Measurements from ENCODE around the gene TMCC1.

TMCC1 gene

GRCh38 chr3:129893581-129894070 is at the start of gene TMCC1:
TMCC1 (minus strand) TSS chr3:129893711.
- no peaks in the 10 kb centered on the region for H3K9me3 Mint-ChIP-seq
- H3K4me3 Mint-ChIP-seq: peak within 1 kb of the TSS; percentile 94
- H3K4me1 Mint-ChIP-seq: peaks cover 47% of the 10 kb centered on the region
- no peaks in the 10 kb centered on the region for H3K36me3 Mint-ChIP-seq
- H3K27ac Mint-ChIP-seq: peak within 1 kb of the TSS; percentile 95
- H3K27me3 Mint-ChIP-seq: no peaks in the 10 kb centered on the region

DNA sequence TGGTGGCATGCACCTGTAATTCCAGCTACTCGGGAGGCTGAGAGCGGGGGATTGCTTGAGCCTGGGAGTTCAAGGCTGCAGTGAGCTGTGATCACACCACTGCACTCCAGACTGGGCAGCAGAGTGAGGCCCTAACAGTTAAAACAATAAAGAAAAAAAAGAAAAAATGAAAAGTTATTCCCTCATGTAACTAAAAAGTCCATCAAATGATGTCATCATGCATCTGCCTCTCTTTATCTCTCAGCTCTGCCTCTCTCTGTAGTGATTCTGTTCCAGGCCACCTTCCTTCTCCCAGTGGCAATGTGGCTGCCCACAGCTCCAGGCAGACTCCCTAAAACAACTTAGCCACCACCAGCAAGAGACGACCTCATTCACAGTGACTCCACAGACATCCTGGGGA is 49.5 kb upstream of the TMCC1 start:
- Mint-ChIP-seq H3K27ac (no peak overlapping the region), H3K4me3 (no peak overlapping the region), H3K36me3 (no peaks in the 10 kb centered on the region), H3K9me3 (no peaks in the 10 kb centered on the region), H3K27me3 (peaks cover 1% of the 10 kb centered on the region), H3K4me1 (no peaks in the 10 kb centered on the region)

DNA sequence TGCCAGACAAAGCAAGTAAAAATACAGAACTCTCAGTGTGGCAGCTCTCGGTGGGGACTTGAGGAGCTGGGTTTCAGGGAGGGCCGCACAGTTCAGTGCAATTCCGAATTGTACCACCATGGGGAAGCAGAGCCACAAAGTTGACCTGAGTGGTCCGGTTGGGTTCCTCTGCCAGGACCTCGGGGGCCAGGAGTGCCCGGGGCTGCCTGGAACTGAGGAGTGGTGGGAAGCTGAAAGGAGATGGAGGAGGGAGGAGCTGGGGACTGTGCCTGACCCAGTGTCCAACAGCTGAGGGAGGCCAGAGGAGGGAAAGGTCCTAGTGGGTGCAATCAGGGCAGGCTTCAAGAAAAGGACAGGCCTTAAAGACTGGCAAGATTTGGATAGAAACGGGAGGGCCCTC is 48.8 kb upstream of the TMCC1 start:
- H3K27ac Mint-ChIP-seq: peak overlapping the region; percentile 38
- H3K4me3 Mint-ChIP-seq: no peak overlapping the region
- no peaks in the 10 kb centered on the region for H3K4me1 Mint-ChIP-seq
- H3K9me3 Mint-ChIP-seq: no peaks in the 10 kb centered on the region
- H3K36me3 Mint-ChIP-seq: no peaks in the 10 kb centered on the region
- peaks cover 1% of the 10 kb centered on the region for H3K27me3 Mint-ChIP-seq

- H3K36me3 Mint-ChIP-seq: no peaks in the 10 kb centered on the region
- H3K4me3 Mint-ChIP-seq: no peak overlapping the region
- H3K9me3 Mint-ChIP-seq: no peaks in the 10 kb centered on the region
- no peak overlapping the region for H3K27ac Mint-ChIP-seq
- peaks cover 1% of the 10 kb centered on the region for H3K27me3 Mint-ChIP-seq
- H3K4me1 Mint-ChIP-seq: peaks cover 3% of the 10 kb centered on the region
Observed at GRCh38 chr3:129940086-129940485, 46.6 kb upstream of the TMCC1 start.

DNA sequence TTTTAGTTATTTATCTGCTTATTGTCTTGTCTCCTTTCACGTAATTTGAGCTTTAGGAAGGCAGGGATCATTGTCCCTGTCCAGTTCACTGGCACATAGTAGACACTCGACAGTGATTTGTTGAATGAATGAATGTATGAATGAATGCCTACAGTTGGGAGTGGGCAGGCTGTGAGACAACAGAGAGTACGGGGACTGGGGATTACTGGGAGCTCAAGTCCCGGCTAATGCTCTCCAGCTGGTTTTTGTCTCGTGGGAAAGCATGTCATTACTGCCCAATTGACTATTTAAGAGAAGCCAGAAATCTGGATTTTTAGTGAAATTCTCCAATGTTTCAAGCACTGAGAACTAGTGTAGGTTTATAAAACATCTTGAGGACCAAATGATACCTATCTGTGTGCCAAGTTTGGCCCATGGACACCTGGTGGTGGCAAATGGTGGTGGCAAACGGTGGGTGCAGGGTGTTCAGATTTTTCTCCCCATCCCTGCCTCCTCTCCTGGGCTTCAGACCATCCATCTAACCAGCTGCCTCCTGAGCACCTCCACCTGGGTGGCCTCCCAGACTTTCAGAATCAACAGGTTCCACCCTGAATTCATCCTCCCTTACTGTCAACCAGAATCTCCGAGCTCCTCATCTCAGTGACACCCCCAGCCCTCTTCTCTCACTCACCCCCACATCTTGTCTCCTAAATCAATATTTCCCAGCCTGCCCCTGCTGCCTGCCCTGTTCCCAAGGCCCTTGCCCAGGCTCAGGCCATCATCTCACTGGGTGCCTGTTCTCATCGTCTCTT is 44.8 kb upstream of the TMCC1 start:
- Mint-ChIP-seq H3K9me3 (no peaks in the 10 kb centered on the region), H3K36me3 (no peaks in the 10 kb centered on the region), H3K4me1 (peaks cover 3% of the 10 kb centered on the region), H3K27ac (no peak overlapping the region), H3K4me3 (no peak overlapping the region), H3K27me3 (no peaks in the 10 kb centered on the region)

- no peaks in the 10 kb centered on the region for H3K27me3 Mint-ChIP-seq
- no peak overlapping the region for H3K27ac Mint-ChIP-seq
- H3K4me1 Mint-ChIP-seq: peaks cover 3% of the 10 kb centered on the region
- no peak overlapping the region for H3K4me3 Mint-ChIP-seq
- no peaks in the 10 kb centered on the region for H3K9me3 Mint-ChIP-seq
- H3K36me3 Mint-ChIP-seq: no peaks in the 10 kb centered on the region
Observed at GRCh38 chr3:129937717-129938116, 44.2 kb upstream of the TMCC1 start.

DNA sequence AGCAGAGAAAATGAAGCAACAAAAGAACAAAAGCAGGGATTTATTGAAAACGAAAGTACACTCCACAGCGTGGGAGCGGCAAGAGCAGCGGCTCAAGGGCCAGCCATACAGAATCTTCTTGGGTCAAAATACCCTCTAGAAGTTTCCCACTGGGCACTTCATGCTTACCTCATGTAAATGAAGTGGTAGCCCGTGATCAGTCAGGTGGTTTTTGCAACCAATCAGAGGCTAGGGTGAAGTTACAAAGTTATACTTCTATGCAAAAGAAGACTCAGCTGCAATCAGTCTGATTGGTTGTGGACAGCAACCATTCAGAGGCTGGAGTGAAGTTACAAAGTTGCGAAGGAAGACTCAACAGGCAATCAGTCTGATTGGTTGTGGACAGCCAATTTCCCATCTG is 43.2 kb upstream of the TMCC1 start:
- Mint-ChIP-seq H3K9me3 (no peaks in the 10 kb centered on the region), H3K27me3 (no peaks in the 10 kb centered on the region), H3K36me3 (no peaks in the 10 kb centered on the region), H3K27ac (no peak overlapping the region), H3K4me1 (peaks cover 3% of the 10 kb centered on the region), H3K4me3 (peak overlapping the region; percentile 72)

- H3K4me1 Mint-ChIP-seq: peaks cover 3% of the 10 kb centered on the region
Observed at GRCh38 chr3:129934234-129935123, 41.0 kb upstream of the TMCC1 start.

DNA sequence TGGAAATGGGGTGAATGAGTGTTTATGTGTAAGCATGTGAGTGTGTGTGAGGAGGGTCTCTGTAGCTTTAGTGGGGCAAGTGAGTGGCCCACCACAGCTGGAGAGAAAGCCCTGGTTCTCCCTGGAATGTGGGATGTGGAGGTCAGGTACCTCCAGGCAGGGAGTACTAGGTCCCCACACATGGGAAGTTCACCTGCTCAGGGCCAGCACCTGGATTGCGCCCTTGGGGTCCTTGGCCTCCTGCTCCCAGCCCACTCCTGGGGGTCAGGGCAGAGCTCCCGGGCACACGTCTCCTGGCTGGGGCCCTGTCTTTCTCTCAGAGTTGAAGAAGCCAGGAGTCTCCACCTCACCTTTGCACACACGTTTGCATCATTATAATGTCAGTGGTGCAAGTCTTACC is 40.0 kb upstream of the TMCC1 start:
- Mint-ChIP-seq H3K27ac (no peak overlapping the region), H3K9me3 (peaks cover 4% of the 10 kb centered on the region), H3K27me3 (peaks cover 3% of the 10 kb centered on the region), H3K36me3 (peaks cover 2% of the 10 kb centered on the region), H3K4me3 (no peak overlapping the region), H3K4me1 (peaks cover 3% of the 10 kb centered on the region)

More at GRCh38 chr3:129934234-129935123, 41.0 kb upstream of the TMCC1 start:
- Mint-ChIP-seq H3K27ac (no peak overlapping the region), H3K9me3 (peaks cover 4% of the 10 kb centered on the region), H3K27me3 (peaks cover 3% of the 10 kb centered on the region), H3K4me3 (no peak overlapping the region), H3K36me3 (peaks cover 2% of the 10 kb centered on the region)

DNA sequence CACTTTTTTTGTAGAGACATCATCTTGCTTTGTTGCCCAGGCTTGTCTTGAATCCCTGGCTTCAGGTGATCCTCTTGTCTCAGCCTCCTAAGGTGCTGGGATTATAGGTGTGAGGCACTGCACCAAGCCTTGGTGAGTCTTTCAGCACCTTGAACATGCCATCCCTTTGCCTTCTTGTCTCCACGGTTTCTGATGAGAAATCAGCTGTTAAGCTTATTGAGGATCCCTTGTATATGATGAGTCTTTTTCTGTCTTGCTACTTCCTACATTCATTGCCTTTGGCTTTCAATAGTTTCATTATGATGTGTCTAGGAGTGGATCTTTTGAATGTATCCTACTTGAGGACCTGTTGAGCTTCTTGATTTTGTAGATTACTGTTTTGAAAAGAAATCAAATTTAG is 35.9 kb upstream of the TMCC1 start:
- Mint-ChIP-seq H3K36me3 (peaks cover 4% of the 10 kb centered on the region), H3K9me3 (peaks cover 9% of the 10 kb centered on the region), H3K27ac (no peak overlapping the region), H3K4me3 (no peak overlapping the region), H3K4me1 (no peaks in the 10 kb centered on the region), H3K27me3 (peaks cover 4% of the 10 kb centered on the region)

DNA sequence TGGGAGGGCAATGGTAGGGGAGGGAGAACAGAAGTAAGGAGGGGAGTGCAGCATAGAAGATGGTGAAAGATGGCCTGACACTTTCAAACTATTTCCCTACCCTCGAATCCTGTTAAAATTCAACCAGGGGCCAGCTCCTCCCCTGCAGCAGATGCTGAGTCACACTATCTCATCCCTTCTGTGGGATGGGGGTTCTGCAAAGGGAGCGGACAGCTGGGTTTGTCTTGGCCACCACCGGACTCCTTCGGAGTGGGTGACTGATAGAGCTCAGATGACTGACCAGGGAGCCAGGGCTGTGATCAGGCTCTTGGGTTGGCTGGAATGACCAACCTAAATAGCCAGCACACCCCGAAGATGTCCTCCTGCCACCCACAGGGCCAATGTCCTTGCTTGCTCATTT is 33.6 kb upstream of the TMCC1 start:
- no peak overlapping the region for H3K27ac Mint-ChIP-seq
- H3K36me3 Mint-ChIP-seq: peaks cover 7% of the 10 kb centered on the region
- H3K27me3 Mint-ChIP-seq: peaks cover 9% of the 10 kb centered on the region
- no peaks in the 10 kb centered on the region for H3K4me1 Mint-ChIP-seq
- H3K4me3 Mint-ChIP-seq: no peak overlapping the region
- peaks cover 15% of the 10 kb centered on the region for H3K9me3 Mint-ChIP-seq

GRCh38 chr3:129919806-129920205 is 26.3 kb upstream of the TMCC1 start:
- Mint-ChIP-seq H3K36me3 (peaks cover 13% of the 10 kb centered on the region), H3K4me3 (no peak overlapping the region), H3K9me3 (peaks cover 20% of the 10 kb centered on the region), H3K4me1 (no peaks in the 10 kb centered on the region), H3K27me3 (peaks cover 5% of the 10 kb centered on the region), H3K27ac (no peak overlapping the region)

DNA sequence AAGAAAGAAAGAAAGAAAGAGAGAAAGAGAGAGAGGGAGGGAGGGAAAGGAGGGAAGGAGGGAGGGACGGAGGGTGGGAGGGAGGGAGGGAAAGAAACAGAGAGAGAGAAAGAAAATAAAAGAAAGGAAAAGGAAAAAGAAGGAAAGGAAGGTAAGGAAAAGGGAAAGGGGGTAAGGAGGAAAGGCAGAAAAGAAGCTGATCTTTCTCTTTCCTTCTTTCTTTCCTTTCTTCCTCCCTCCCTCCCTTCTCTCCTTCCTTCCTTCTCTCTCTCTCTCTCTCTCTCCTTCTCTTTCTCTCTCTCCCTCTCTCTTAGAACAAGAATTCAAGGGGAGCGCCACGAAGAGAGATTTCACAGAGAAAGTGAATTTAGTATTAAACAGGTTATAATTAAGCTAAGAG is 25.8 kb upstream of the TMCC1 start:
- Mint-ChIP-seq H3K9me3 (peaks cover 22% of the 10 kb centered on the region), H3K4me1 (no peaks in the 10 kb centered on the region), H3K27ac (no peak overlapping the region), H3K4me3 (no peak overlapping the region), H3K36me3 (peaks cover 14% of the 10 kb centered on the region), H3K27me3 (peaks cover 5% of the 10 kb centered on the region)

DNA sequence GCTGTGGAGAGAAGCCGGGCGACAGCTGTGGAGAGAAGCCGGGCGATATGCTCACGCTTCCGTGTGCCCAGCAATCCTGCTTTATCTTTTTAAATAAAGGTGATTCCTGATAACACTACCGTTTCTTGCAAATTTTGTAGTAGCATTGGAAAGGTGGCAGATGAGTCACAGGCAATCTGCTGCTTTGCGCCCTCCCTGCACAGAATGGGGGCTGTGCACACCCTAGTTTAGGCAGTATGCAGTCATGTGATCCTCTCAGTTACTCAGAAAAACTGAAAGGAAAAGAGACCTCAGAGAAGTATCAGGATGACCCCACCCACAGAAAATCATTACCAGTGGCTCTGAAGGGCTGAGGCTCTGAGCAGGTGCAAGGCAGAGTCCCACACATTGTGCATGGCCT is 24.9 kb upstream of the TMCC1 start:
- H3K4me1 Mint-ChIP-seq: no peaks in the 10 kb centered on the region
- H3K9me3 Mint-ChIP-seq: peaks cover 16% of the 10 kb centered on the region
- peaks cover 12% of the 10 kb centered on the region for H3K36me3 Mint-ChIP-seq
- peaks cover 3% of the 10 kb centered on the region for H3K27me3 Mint-ChIP-seq
- H3K4me3 Mint-ChIP-seq: no peak overlapping the region
- H3K27ac Mint-ChIP-seq: no peak overlapping the region

GRCh38 chr3:129917423-129918007 is 24.0 kb upstream of the TMCC1 start:
- no peak overlapping the region for H3K27ac Mint-ChIP-seq
- H3K36me3 Mint-ChIP-seq: peaks cover 12% of the 10 kb centered on the region
- no peaks in the 10 kb centered on the region for H3K4me1 Mint-ChIP-seq
- no peak overlapping the region for H3K4me3 Mint-ChIP-seq
- peaks cover 16% of the 10 kb centered on the region for H3K9me3 Mint-ChIP-seq
- no peaks in the 10 kb centered on the region for H3K27me3 Mint-ChIP-seq

DNA sequence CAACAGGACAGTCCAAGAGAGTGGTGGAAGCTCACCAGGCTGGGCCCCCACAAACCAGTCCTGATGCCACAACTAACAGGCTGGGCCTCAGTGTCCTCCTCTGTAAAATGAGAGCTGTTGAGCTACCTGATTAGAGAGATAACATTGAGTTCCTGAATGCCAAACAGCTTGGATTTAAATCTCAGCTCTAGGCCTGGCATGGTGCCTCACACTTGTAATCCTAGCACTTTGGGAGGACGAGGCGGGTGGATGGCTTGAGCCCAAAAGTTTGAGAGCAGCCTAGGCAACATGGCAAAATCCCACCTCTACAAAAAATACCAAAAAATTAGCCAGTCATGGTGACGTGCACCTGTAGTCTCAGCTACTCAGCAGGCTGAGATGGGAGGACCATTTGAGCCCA is 20.1 kb upstream of the TMCC1 start:
- H3K36me3 Mint-ChIP-seq: peaks cover 8% of the 10 kb centered on the region

More for the DNA sequence above, 20.1 kb upstream of the TMCC1 start:
- Mint-ChIP-seq H3K27ac (no peak overlapping the region), H3K27me3 (no peaks in the 10 kb centered on the region), H3K4me3 (no peak overlapping the region), H3K9me3 (peaks cover 6% of the 10 kb centered on the region), H3K4me1 (no peaks in the 10 kb centered on the region)

Measured in activated naive CD4-positive, alpha-beta T cell treated with anti-CD3 and anti-CD28 coated beads, Interleukin-2, amount 50 U/mL, for 24 hours (primary cell).